ENCODE measurements around the gene DHRSX. TPM values are rescaled to one million over a fixed set of nuclear protein-coding genes. Genes with fewer than 3 reads are reported as not detected.

The DHRSX gene
- total RNA-seq, 3 donors from 2014 or later = 24.9 to 52.4 (median 37.5) TPM

DNA sequence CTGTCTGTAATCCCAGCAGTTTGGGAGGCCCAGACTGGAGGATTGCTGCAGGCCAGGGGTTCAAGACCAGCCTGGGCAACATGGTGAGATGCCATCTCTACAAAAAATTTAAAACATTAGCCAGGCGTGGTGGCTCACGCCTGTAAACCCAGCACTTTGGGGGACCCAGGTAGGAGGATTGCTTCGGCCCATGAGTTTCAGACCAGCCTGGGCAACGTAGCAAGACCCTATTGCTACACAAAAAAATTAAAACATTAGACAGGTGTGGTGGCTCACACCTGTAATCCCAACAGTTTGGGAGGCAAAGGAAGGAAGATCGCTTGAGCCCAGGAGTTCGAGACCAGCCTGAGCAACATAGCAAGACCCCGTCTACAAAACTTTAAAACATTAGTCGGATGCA, 1.3 kb downstream of the DHRSX start:
- H3K4me3 ChIP-seq = peak overlapping the region; percentile 84
- TF ChIP-seq, protein P1, sequence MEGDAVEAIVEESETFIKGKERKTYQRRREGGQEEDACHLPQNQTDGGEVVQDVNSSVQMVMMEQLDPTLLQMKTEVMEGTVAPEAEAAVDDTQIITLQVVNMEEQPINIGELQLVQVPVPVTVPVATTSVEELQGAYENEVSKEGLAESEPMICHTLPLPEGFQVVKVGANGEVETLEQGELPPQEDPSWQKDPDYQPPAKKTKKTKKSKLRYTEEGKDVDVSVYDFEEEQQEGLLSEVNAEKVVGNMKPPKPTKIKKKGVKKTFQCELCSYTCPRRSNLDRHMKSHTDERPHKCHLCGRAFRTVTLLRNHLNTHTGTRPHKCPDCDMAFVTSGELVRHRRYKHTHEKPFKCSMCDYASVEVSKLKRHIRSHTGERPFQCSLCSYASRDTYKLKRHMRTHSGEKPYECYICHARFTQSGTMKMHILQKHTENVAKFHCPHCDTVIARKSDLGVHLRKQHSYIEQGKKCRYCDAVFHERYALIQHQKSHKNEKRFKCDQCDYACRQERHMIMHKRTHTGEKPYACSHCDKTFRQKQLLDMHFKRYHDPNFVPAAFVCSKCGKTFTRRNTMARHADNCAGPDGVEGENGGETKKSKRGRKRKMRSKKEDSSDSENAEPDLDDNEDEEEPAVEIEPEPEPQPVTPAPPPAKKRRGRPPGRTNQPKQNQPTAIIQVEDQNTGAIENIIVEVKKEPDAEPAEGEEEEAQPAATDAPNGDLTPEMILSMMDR (IDR thresholded peaks at IDR 0.05) = no peak
- intact Hi-C loops (cut with DNase I, micrococcal nuclease) = no loop called here
- peaks cover 32% of the 10 kb centered on the region for H3K4me1 ChIP-seq (ENCODE audit: low read depth)
- H3K36me3 ChIP-seq (ENCODE audit: low read depth) = no peaks in the 10 kb centered on the region
- no peak for DNase-seq
- H3K9me3 ChIP-seq = no peaks in the 10 kb centered on the region
- no peak for ATAC-seq

DNA sequence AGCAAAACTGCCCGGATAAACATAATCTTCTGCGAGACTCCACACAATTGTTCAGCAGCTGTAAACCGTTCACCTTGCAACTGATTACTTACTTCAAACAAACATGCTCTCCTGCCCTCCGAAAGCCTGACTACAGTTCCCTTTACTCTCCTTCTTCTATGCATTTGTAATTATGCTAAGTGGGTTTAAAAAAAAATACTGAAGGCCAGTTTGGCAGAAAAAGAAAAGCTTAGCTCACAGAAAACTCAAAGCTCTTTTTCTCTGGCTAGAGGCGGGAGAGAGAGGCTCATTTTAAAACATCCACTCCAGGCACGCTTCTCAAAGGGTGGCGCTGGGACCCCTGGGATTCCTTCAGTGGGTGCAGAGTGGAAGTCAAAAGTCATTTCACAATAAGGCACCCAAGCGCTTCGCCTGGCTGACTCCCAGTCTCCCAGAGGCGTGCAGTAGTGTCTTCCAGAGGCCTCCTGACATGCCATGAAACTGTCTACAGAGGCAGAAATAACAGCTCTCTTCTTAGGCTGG, 1.9 kb downstream of the DHRSX start:
- ATAC-seq (peak; percentile 66), DNase-seq (peak in 2 of 3 donors; percentile 53 to 58)
- intact Hi-C loops (cut with DNase I, micrococcal nuclease) = no loop called here
- TF ChIP-seq, protein P1 (IDR thresholded peaks at IDR 0.05) = no peak
- Histone ChIP-seq H3K36me3 (ENCODE audit: low read depth) (no peaks in the 10 kb centered on the region), H3K9me3 (no peaks in the 10 kb centered on the region), H3K4me1 (ENCODE audit: low read depth) (peaks cover 32% of the 10 kb centered on the region), H3K4me3 (no peak overlapping the region)

DNA sequence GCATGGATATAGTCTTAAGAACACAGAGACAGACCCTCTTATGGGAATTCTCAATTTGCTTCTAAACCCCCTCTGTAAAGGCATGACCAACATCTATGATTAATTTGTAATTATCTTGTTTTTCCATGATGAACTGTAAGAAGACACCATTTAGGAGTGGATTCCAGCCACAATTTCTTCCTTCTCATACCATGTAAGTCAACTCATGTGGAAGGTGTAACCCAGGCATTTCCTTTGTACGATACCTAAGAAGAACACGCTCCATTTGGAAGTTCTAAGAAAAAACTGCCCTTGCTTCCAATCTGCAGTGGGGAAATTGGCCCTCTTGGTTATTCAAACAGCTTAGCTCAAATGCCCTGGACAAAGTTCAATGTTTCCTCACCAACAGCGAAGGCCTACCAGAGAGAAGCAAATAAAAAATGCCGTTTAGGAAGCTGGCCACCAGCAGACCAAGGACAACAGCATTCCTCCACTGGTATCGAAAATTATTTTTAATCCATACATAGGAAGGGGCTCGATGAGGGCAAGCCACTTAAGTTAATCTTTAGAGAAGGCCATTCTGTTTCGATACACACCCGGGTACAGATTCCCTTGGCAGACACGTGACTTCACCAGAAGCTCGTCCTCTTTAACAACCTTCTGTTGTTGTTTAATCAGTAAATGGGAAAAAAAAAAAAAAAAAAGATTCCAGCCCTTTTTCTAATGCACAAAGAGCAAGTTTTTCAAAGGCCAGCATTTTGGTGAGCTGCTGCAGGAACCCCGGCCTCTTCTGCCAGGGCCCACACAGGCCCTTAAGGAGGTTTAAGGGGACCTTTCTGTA, 2.6 kb downstream of the DHRSX start:
- no peak overlapping the region for H3K4me3 ChIP-seq
- DNase-seq (peak in 2 of 3 donors; percentile 50 to 65), ATAC-seq (peak; percentile 70)
- intact Hi-C loops (cut with DNase I, micrococcal nuclease) = no loop called here
- no peaks in the 10 kb centered on the region for H3K36me3 ChIP-seq (ENCODE audit: low read depth)
- no peaks in the 10 kb centered on the region for H3K9me3 ChIP-seq
- H3K4me1 ChIP-seq (ENCODE audit: low read depth) = peaks cover 32% of the 10 kb centered on the region
- TF ChIP-seq, protein P1 (IDR thresholded peaks at IDR 0.05) = no peak

DNA sequence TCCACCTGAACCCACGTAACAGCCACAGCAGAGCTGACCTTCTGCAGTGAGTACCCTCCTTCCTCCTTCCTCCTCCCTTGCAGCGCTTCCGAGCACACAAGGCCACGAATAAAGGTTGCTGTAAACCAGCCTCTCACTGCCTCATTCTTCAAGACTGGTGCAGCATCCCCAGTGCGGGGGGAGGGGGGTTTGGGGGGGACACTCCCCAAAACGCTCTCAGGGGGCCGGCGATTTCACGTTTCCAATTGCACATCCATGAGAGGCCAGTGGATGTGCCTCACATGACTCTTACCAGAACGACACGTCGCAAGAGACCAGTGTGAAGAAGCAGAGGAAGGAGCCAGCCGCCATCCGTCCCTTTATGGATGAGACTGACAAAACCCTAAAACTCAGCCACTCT, 5.2 kb downstream of the DHRSX start:
- intact Hi-C loops (cut with DNase I, micrococcal nuclease) = no loop called here
- DNase-seq = no peak

DNA sequence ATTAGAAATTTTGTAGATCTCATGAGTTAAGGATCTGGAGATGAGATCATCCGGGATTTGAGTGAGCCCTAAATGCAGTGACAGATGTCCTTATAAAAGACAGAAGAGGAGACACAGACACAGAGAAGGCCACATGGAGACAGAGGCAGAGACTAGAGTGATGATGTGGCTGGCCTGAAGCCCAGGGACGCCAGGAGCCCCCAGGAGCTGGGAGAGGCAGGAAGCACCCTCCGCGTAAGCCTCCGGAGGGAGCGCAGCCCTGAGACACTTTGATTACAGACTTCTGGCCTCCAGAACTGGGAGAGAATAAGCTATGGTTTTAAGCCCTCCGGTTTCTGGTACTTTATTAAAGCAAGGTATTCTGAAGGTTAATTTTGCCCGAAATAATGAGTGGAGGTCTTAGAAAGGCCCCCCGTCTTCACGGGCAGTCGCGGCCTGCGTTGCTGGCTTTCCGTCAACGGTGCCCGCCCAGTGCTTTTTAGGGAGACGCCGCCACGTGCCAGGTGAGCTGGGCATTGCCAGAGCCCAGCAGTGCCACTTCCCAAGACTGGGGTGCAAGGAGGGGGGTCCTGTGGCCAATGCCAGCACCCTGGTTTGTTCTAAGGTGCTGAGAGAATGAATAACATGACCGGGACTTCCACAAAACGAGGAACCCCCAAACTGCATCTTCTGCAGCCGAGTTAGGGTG, 8.1 kb downstream of the DHRSX start:
- TF ChIP-seq, protein P1 (IDR thresholded peaks at IDR 0.05) = no peak
- Histone ChIP-seq H3K9me3 (no peaks in the 10 kb centered on the region), H3K4me3 (no peak overlapping the region), H3K4me1 (ENCODE audit: low read depth) (peaks cover 9% of the 10 kb centered on the region), H3K36me3 (ENCODE audit: low read depth) (peaks cover 9% of the 10 kb centered on the region)
- no peak for DNase-seq
- intact Hi-C loops (cut with DNase I, micrococcal nuclease) = no loop called here
- ATAC-seq = no peak

More for the DNA sequence above, 5.2 kb downstream of the DHRSX start:
- H3K4me3 ChIP-seq = no peak overlapping the region
- ATAC-seq = no peak
- no peaks in the 10 kb centered on the region for H3K9me3 ChIP-seq
- peaks cover 32% of the 10 kb centered on the region for H3K4me1 ChIP-seq (ENCODE audit: low read depth)
- TF ChIP-seq, protein P1 (IDR thresholded peaks at IDR 0.05) = no peak
- H3K36me3 ChIP-seq (ENCODE audit: low read depth) = no peaks in the 10 kb centered on the region
